CD4-positive, alpha-beta T cell (primary cell): Measurements from ENCODE around the gene ABLIM2. TPM values are rescaled to one million over a fixed set of nuclear protein-coding genes. Genes with fewer than 3 reads are reported as not detected.

Source experiments
- ATAC-seq: fragments of 200-7000 bp; cut with Tn5 transposase; one replicate; pipeline ENCODE4 v1.10.0; 2022; ENCODE audit warnings: mild to moderate bottlenecking; ENCODE audit not compliant: poor library complexity
- CTCF ChIA-PET: fragments of 350-600 bp; sonication (Branson Sonifier 250); formaldehyde crosslinking; loops from one replicate; lab custom pipeline; 2021; ENCODE audit warnings: antibody characterized with exemption, inconsistent platforms; lab: Charles Lee
- POLR2A ChIA-PET: fragments of 350-600 bp; sonication (Branson Sonifier 250); formaldehyde crosslinking; loops from one replicate; lab custom pipeline; 2021; ENCODE audit warnings: antibody characterized with exemption, inconsistent platforms; lab: Charles Lee
- DNase-seq, 14 experiments: peaks; one replicate each; pipeline ENCODE4 v3.0.0-alpha.2; 2013 to 2020; ENCODE audit warnings: mixed read lengths in 2 of 14
- H3K27ac ChIP-seq, 2 donors: one replicate each; pipeline versions ENCODE4 v1.5.1 to v1.7.0; 2013; ENCODE audit warnings: low read length in 2 of 2, low read depth in 1 of 2, mild to moderate bottlenecking in 1 of 2
- H3K27me3 ChIP-seq, 2 experiments: 1 replicate in 1 of 2; 2 replicates in 1 of 2; pipeline versions ENCODE4 v1.6.1 to v1.7.0; 2013; ENCODE audit warnings: low read length in 2 of 2, control low read depth in 1 of 2, mild to moderate bottlenecking in 1 of 2, moderate library complexity in 1 of 2; ENCODE audit not compliant: insufficient read depth in 2 of 2, control insufficient read depth in 1 of 2
- H3K36me3 ChIP-seq: one replicate; pipeline ENCODE4 v1.6.1; 2013; ENCODE audit warnings: low read length, control low read depth; ENCODE audit not compliant: insufficient read depth
- H3K4me1 ChIP-seq: one replicate; pipeline ENCODE4 v1.6.1; 2013; ENCODE audit warnings: low read length, control low read depth; ENCODE audit not compliant: insufficient read depth
- H3K4me3 ChIP-seq: one replicate; pipeline ENCODE4 v1.5.1; 2013; ENCODE audit warnings: mild to moderate bottlenecking, low read length, moderate library complexity
- H3K9me3 ChIP-seq, 2 experiments: 1 replicate in 1 of 2; 2 replicates in 1 of 2; pipeline versions ENCODE4 v1.6.1 to v1.7.0; 2013; ENCODE audit warnings: low read length in 2 of 2, mild to moderate bottlenecking in 2 of 2, control low read depth in 1 of 2, moderate library complexity in 1 of 2; ENCODE audit not compliant: control insufficient read depth in 1 of 2, insufficient read depth in 1 of 2
- H3K27ac Mint-ChIP-seq: one replicate; pipeline ENCODE4 v1.8.0; 2020; ENCODE audit warnings: mixed read lengths
- H3K27me3 Mint-ChIP-seq: one replicate; pipeline ENCODE4 v1.8.0; 2021; ENCODE audit warnings: mixed read lengths
- H3K36me3 Mint-ChIP-seq: one replicate; pipeline ENCODE4 v1.8.0; 2021; ENCODE audit warnings: low read depth, mixed read lengths
- H3K4me1 Mint-ChIP-seq: one replicate; pipeline ENCODE4 v1.8.0; 2021; ENCODE audit warnings: low read depth, mixed read lengths
- H3K4me3 Mint-ChIP-seq: one replicate; pipeline ENCODE4 v1.8.0; 2020; ENCODE audit warnings: mild to moderate bottlenecking, mixed read lengths
- H3K9me3 Mint-ChIP-seq: one replicate; pipeline ENCODE4 v1.8.0; 2020; ENCODE audit warnings: mixed read lengths
- CTCF ChIP-seq: fragments of 200-600 bp; IDR thresholded peaks from one replicate; pipeline ENCODE4 v1.8.0; 2022; ENCODE audit warnings: antibody characterized with exemption, mild to moderate bottlenecking
- intact Hi-C, 2 experiments: fragments of 100-400 bp; cut with DNase I in 1 of 2; cut with micrococcal nuclease in 1 of 2; formaldehyde crosslinking; loops; one replicate each; pipeline versions ENCODE4 v1.15.1 to v1.9.0; 2023 to 2025; cut with DNase I, micrococcal nuclease
- total RNA-seq, 174 experiments: library from RNA in 2 of 174; stranded (reverse) in 2 of 174; gene quantifications; one replicate each; pipeline ENCODE4 v1.2.3 and lab custom pipeline; 2021 to 2026

ABLIM2 gene
- total RNA-seq, 2 experiments from 2014 or later: 2.5 to 2.7 TPM

GRCh38 chr4:8168232-8168631 lies 9.6 kb upstream of the ABLIM2 start:
- H3K4me1 Mint-ChIP-seq: no peaks in the 10 kb centered on the region
- no peak overlapping the region for H3K4me3 Mint-ChIP-seq
- Histone ChIP-seq H3K9me3 (peaks cover 12 to 20% of the 10 kb centered on the region in 2 experiments), H3K4me1 (peaks cover 11% of the 10 kb centered on the region), H3K27me3 (peaks cover 0 to 9% of the 10 kb centered on the region in 2 experiments), H3K27ac (no peak overlapping the region), H3K4me3 (no peak overlapping the region), H3K36me3 (no peaks in the 10 kb centered on the region)
- peaks cover 2% of the 10 kb centered on the region for H3K9me3 Mint-ChIP-seq
- CTCF ChIA-PET: no interaction called here
- no peak overlapping the region for H3K27ac Mint-ChIP-seq
- intact Hi-C loops: no loop called here
- no peaks in the 10 kb centered on the region for H3K36me3 Mint-ChIP-seq
- TF ChIP-seq CTCF: no peak
- DNase-seq: no peak
- peaks cover 14% of the 10 kb centered on the region for H3K27me3 Mint-ChIP-seq
- ATAC-seq: no peak
- POLR2A ChIA-PET: no interaction called here

GRCh38 chr4:8167815-8168214 lies 9.2 kb upstream of the ABLIM2 start:
- Mint-ChIP-seq H3K27me3 (peaks cover 14% of the 10 kb centered on the region), H3K36me3 (no peaks in the 10 kb centered on the region), H3K27ac (no peak overlapping the region), H3K4me1 (no peaks in the 10 kb centered on the region), H3K9me3 (peaks cover 2% of the 10 kb centered on the region), H3K4me3 (no peak overlapping the region)
- H3K27me3 ChIP-seq: peaks cover 0 to 9% of the 10 kb centered on the region in 2 experiments
- DNase-seq (peak in 2 of 14 experiments; percentile 55 to 65), ATAC-seq (no peak)
- no peak overlapping the region for H3K27ac ChIP-seq
- TF ChIP-seq CTCF: no peak
- no peaks in the 10 kb centered on the region for H3K36me3 ChIP-seq
- H3K4me3 ChIP-seq: no peak overlapping the region
- intact Hi-C loops: no loop called here
- peaks cover 12 to 20% of the 10 kb centered on the region in 2 experiments for H3K9me3 ChIP-seq
- CTCF ChIA-PET: no interaction called here
- POLR2A ChIA-PET: no interaction called here
- H3K4me1 ChIP-seq: peaks cover 11% of the 10 kb centered on the region

- Histone ChIP-seq H3K27ac (no peak overlapping the region), H3K27me3 (peaks cover 0 to 9% of the 10 kb centered on the region in 2 experiments), H3K4me3 (no peak overlapping the region), H3K9me3 (peaks cover 12 to 17% of the 10 kb centered on the region in 2 experiments), H3K4me1 (peaks cover 8% of the 10 kb centered on the region), H3K36me3 (no peaks in the 10 kb centered on the region)
- intact Hi-C loops: no loop called here
- H3K36me3 Mint-ChIP-seq: no peaks in the 10 kb centered on the region
- ATAC-seq: no peak
- no peaks in the 10 kb centered on the region for H3K4me1 Mint-ChIP-seq
- H3K27me3 Mint-ChIP-seq: peaks cover 14% of the 10 kb centered on the region
- peaks cover 2% of the 10 kb centered on the region for H3K9me3 Mint-ChIP-seq
- ChIA-PET POLR2A (no interaction called here), CTCF (no interaction called here)
- H3K4me3 Mint-ChIP-seq: no peak overlapping the region
- H3K27ac Mint-ChIP-seq: no peak overlapping the region
- DNase-seq: peak in 1 of 14 experiments; percentile 26
- TF ChIP-seq CTCF: no peak
Observed at GRCh38 chr4:8167291-8167690, 8.7 kb upstream of the ABLIM2 start.
